GM18909 (cell line): ENCODE measurements around the gene LACRT.
A peak's percentile ranks its signal among the peaks of the same experiment; 100 is the strongest.

Source experiments
- ATAC-seq: cut with Tn5 transposase; IDR thresholded peaks from one replicate; pipeline ENCODE4 v1.9.1; 2021; ENCODE audit warnings: mild to moderate bottlenecking; ENCODE audit not compliant: unreplicated experiment, poor library complexity

The LACRT gene

GRCh38 chr12:54603872-54604271, 30.8 kb downstream of the LACRT start:
- ATAC-seq = no peak

- ATAC-seq = peak; percentile 93
Measured at GRCh38 chr12:54603173-54603814, 31.4 kb downstream of the LACRT start.

DNA sequence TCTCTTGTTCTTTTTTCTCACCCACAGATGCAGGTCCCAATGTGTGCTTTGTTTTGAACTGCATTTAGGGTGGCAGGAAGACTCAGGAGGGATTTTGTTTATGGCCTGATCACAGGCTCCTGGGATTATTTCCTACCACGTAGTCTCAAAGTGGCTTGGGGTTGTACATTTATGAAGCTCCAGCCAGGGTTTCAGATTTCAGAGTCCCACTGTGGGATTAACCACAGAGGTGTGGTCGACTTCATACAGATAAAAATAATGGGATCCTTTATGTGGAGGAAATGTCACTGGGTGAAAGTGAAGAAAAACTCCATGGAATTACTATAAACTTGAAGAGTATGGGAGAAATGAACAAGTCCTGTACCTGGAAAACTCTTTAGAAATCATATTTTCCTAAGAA, 32.0 kb downstream of the LACRT start:
- no peak for ATAC-seq

GRCh38 chr12:54601841-54602240, 32.9 kb downstream of the LACRT start:
- no peak for ATAC-seq

- ATAC-seq = no peak
Measured at GRCh38 chr12:54598970-54599369, 35.7 kb downstream of the LACRT start.

GRCh38 chr12:54596526-54596946, 38.2 kb downstream of the LACRT start:
- ATAC-seq = no peak

DNA sequence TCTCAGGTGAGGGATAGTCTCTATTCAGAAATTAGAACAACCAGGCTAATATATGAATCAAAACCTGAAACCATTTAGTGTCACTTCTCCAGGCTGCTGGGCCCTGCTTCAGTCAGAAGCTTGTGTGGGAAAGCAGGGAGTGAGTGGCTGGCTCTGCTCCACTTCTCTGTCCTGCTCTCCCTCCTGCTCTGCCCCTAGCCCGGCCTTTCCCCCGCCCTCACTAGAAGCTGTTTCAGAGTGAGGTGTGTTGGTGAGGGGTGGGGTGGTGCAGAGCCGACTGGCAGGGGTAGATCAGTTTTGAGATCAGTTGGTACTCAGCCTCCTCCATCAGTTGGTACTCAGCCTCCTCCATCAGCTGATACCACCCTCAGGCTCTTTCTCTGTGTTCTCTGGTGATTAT, 39.2 kb downstream of the LACRT start:
- ATAC-seq = no peak

DNA sequence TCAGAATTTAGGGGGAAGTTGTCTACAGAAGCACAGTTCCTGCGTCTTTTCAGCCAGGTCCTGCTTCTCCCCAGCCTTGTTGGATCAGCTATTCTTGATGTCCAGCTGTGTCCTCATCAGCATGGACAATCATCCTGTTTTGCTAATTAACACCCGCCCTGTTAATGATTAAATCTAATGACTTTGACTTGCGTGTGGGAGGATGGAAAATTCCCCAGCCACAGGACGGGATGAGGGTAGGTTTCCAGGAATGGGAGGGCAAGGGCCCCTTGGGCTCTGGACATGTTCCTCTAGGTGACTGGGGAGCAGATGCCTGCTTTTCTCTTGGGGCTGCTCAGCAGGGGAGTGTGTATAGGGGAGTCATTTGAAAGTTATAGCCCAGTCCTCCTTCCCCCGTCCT, 41.0 kb downstream of the LACRT start:
- no peak for ATAC-seq

GRCh38 chr12:54593135-54593534, 41.6 kb downstream of the LACRT start:
- no peak for ATAC-seq

DNA sequence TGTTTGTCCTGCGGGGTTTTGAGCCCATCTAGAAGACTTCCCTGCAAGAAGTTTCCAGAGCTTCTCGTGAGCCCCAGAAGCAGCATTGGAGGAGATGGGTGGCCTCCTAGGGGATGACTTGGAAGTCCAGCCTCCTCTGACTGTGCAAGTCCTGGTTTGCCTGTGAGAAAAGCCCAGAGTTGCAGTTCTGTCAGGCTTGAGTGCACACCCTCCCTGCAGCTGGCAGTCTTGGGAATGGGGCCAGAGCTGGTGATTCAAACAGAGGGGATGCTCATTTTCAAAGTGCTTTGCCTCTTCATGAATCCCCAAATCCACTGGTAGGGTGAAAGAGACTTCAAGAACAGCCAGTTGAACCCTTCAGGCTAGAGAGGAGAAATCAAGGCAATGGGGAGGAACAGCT, 42.4 kb downstream of the LACRT start:
- ATAC-seq = no peak

- ATAC-seq = no peak
Measured at GRCh38 chr12:54590978-54591591, 43.6 kb downstream of the LACRT start.

- ATAC-seq = no peak
Measured at GRCh38 chr12:54589964-54590363, 44.7 kb downstream of the LACRT start.

GRCh38 chr12:54588890-54589267, 45.8 kb downstream of the LACRT start:
- ATAC-seq = no peak

DNA sequence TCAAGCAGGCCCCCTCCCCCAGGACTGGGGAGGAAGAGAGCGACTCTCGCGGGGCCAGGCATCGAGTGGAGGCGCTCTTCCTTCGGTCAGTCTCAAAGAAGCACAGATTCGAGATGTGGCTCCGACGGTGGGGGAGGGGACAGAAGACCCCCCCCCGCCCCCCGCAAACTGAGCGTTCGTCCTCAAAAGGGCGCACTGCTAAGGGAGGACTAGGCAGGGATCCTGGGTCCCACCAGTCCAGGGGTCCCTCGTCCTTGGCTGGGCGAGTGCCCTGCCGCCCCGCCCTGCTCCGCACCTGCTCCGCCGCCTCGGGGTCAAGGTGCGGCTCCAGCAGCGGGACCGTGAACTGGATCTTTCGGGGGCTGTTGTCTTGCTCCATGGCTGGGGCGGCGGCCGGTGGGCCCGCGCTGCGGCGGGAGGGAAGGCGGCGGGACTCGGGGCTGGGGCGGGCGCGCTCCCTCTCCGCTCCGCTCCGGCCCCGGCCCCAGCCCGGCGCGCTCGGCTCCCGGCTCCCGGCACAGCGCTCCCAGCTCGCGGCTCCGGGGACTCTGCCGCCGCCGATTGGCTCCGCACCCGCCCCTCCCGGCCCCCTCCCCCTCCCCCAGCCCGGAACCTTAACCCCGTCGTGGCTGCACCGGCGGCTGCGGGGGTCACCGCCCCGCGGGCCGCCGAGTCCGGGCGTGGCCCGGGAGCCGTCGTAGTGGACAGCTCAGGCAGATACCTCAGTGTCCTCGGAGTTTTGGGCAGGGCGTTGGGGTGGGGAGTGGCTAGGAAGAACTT, 46.4 kb downstream of the LACRT start, which contains the start of gene PPP1R1A:
Gene PPP1R1A, minus strand, starts transcription at position 550 of the 780 bp plus-strand sequence. Its CDS starts 171 bp downstream, at position 379.
- no peak for ATAC-seq

DNA sequence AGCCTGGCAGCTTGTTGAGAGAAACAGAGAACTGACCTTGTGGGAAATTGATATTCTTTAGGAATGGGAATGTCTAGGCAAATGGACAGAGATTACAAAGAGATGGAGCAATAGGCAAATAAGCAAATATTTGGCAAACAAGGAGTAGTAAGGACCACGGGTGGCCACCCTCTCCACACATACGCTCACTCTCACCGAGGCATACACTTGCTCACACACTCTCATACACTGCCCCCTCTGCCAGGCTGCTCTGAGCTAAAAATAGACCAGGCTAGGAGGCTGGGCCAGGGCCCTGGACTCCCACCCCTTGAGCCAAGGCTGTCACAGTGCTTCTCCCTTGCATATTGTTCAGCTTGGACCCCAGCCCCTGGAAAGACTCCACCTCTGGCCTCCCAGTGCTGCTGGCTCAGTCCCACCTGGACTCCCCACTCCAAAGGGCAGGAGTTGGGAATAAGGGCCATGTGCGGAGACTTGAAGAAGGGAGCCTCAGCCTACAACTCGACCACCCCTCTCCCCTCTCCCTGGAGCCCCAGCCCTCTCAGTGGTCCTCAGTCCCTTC, 47.3 kb downstream of the LACRT start:
- no peak for ATAC-seq

DNA sequence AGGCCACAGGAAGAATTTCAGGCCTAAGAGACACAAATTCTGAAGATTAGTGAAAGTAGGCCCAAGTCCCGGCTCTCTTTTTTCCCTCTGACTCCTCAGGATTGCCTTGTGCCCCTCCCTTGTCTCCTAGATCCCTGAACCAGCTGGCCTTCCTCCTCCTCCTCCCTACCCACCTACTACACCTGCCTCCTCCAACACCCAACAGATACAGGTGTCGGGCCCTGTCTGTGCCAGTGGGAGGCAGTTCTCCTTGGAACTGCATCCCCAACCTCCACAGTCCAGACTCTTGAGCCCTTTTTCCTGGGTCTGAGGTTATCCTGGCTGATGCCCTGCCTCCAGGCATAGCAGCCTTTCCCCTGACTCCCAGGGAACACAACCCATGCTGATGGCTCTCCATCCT, 48.1 kb downstream of the LACRT start:
- ATAC-seq = no peak

- ATAC-seq = no peak
Measured at GRCh38 chr12:54585243-54585642, 49.5 kb downstream of the LACRT start.

DNA sequence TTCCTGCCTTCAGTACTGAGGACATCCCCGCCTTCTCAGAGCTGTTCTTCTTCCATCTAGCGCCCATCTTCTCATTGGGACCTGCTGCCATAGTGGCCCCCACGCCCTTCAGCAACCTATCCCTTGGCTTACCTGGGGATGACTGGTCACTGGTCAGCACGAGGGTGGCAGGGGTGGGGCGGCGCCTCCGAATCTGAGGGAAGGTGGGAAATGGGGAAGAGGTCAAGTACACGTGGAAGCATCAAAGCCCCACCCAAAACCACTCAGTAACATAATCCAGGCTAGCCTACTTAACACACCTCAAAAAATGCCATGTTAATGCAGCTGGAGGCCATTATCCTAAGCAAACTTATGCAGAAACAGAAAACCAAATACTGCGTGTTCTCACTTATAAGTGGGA, 50.6 kb downstream of the LACRT start:
- ATAC-seq = no peak

GRCh38 chr12:54583726-54584125, 51.0 kb downstream of the LACRT start:
- ATAC-seq = no peak

- no peak for ATAC-seq
Measured at GRCh38 chr12:54581412-54581811, 53.3 kb downstream of the LACRT start.
